HepG2 (cell line): ENCODE measurements around the gene CCDC148. TPM values are rescaled to one million over a fixed set of nuclear protein-coding genes. Genes with fewer than 3 reads are reported as not detected.

Experiments used
- ATAC-seq: fragments of 200-7000 bp; cut with Tn5 transposase; 3 replicates; pipeline ENCODE4 v1.9.1; 2020; ENCODE audit warnings: mild to moderate bottlenecking, moderate library complexity
- BruUV-seq: library from RNA; stranded (reverse); fragments of 400-500 nt; replicated peaks from 2 replicates; lab custom pipeline; 2021; lab: Mats Ljungman, UMichigan
- CTCF ChIA-PET: fragments of 300-600 bp; formaldehyde crosslinking; extraction: SDS; loops from one replicate; lab custom pipeline; 2021; ENCODE audit warnings: low total read pairs, inconsistent platforms, low intra/inter-chr PET ratio; lab: Yijun Ruan, JAX
- POLR2A ChIA-PET: fragments of 350-600 bp; sonication (Branson Sonifier 250); formaldehyde crosslinking; loops from one replicate; lab custom pipeline; 2020; ENCODE audit warnings: antibody characterized with exemption, inconsistent platforms; lab: Yijun Ruan, JAX
- DNase-seq: peaks from one replicate; pipeline ENCODE4 v3.0.0-alpha.2; 2015; ENCODE audit warnings: low spot score
- FAIRE-seq: peaks from 3 replicates; lab custom pipeline; 2011; peaks lifted over from hg19 to GRCh38; lab: Jason Lieb, UNC
- H2AFZ ChIP-seq: one replicate; pipeline ENCODE4 v1.6.1; 2011; ENCODE audit warnings: low read length, inconsistent platforms
- H3K27ac ChIP-seq: fragments of 300-600 bp; 3 replicates; pipeline ENCODE4 v1.8.0; 2011; ENCODE audit warnings: mixed run types, mild to moderate bottlenecking, mixed read lengths, low read length, inconsistent platforms; ENCODE audit not compliant: insufficient read depth; ENCODE audit errors: extremely low read length
- H3K27me3 ChIP-seq, 2 experiments: fragments of 200-600 bp in 1 of 2; 2 replicates in 1 of 2; 3 replicates in 1 of 2; pipeline versions ENCODE4 v1.6.0 to v1.8.0; 2011; ENCODE audit warnings: low read length in 2 of 2, mild to moderate bottlenecking in 2 of 2, moderate library complexity in 2 of 2, inconsistent platforms in 1 of 2; ENCODE audit not compliant: insufficient read depth in 2 of 2, control insufficient read depth in 1 of 2
- H3K36me3 ChIP-seq, 2 experiments: fragments of 200-600 bp in 1 of 2; replicated peaks in 1 of 2; 2 replicates in 1 of 2; 3 replicates in 1 of 2; pipeline versions ENCODE4 v1.5.1 to v1.8.0; 2011; ENCODE audit warnings: low read length in 2 of 2, inconsistent platforms in 1 of 2; ENCODE audit not compliant: insufficient read depth in 2 of 2, control insufficient read depth in 1 of 2
- H3K4me1 ChIP-seq: 2 replicates; pipeline ENCODE4 v1.5.1; 2012; ENCODE audit warnings: low read length, inconsistent platforms; ENCODE audit not compliant: insufficient read depth
- H3K4me2 ChIP-seq: 2 replicates; pipeline ENCODE4 v1.6.0; 2011; ENCODE audit warnings: low read depth, low read length, inconsistent platforms
- H3K4me3 ChIP-seq, 3 experiments: fragments of 200-600 bp in 1 of 3; sonication (generic), shearing (Covaris generic) in 1 of 3; replicated peaks in 1 of 3; 2 replicates each; pipeline ENCODE4 v1.5.1; 2011 to 2016; ENCODE audit warnings: low read length in 3 of 3, inconsistent platforms in 2 of 3, low read depth in 2 of 3, mild to moderate bottlenecking in 2 of 3, control low read depth in 1 of 3, mixed read lengths in 1 of 3; ENCODE audit not compliant: insufficient read depth in 1 of 3
- H3K79me2 ChIP-seq: one replicate; pipeline ENCODE4 v1.6.1; 2011; ENCODE audit warnings: low read length, inconsistent platforms; ENCODE audit not compliant: insufficient read depth
- H3K9ac ChIP-seq: 2 replicates; pipeline ENCODE4 v1.6.0; 2011; ENCODE audit warnings: mild to moderate bottlenecking, low read depth, low read length, inconsistent platforms; ENCODE audit not compliant: insufficient read depth
- H3K9me3 ChIP-seq: 2 replicates; pipeline ENCODE4 v1.5.1; 2012; ENCODE audit warnings: mild to moderate bottlenecking, low read length
- H4K20me1 ChIP-seq: 2 replicates; pipeline ENCODE4 v1.6.0; 2011; ENCODE audit warnings: inconsistent platforms, mild to moderate bottlenecking, low read length, moderate library complexity; ENCODE audit not compliant: insufficient read depth
- FOXK2 ChIP-seq: fragments of 450-650 bp; IDR thresholded peaks from 2 replicates; pipeline ENCODE4 v1.6.1; 2016
- HDAC1 ChIP-seq: sonication (generic); formaldehyde crosslinking; IDR thresholded peaks from 2 replicates; pipeline ENCODE4 v1.5.1; 2020; ENCODE audit warnings: mild to moderate bottlenecking, missing genetic modification reagents
- MAFF ChIP-seq: IDR thresholded peaks from 2 replicates; pipeline ENCODE4 v1.6.1; 2011; ENCODE audit warnings: low read depth, low read length, improper control_type of control experiment
- MAFK ChIP-seq, 2 experiments: IDR thresholded peaks in 1 of 2; conservative IDR thresholded peaks in 1 of 2; 2 replicates each; pipeline ENCODE4 v1.6.1; 2011; ENCODE audit warnings: improper control_type of control experiment in 2 of 2, low read length in 2 of 2
- PHF21A ChIP-seq: sonication (generic); formaldehyde crosslinking; IDR thresholded peaks from 2 replicates; pipeline ENCODE4 v1.5.0; 2020; ENCODE audit warnings: mild to moderate bottlenecking, missing genetic modification reagents
- RBM22 ChIP-seq: fragments of 200-400 bp; formaldehyde crosslinking; optimal IDR thresholded peaks from 2 replicates; pipeline ENCODE3; 2017; ENCODE audit warnings: mild to moderate bottlenecking, low read length, moderate library complexity
- TGIF2 ChIP-seq: IDR thresholded peaks from 2 replicates; pipeline ENCODE4 v1.6.1; 2016; ENCODE audit warnings: control low read depth, missing compliant biosample characterization
- ZC3H13 ChIP-seq: sonication (generic); formaldehyde crosslinking; IDR thresholded peaks from 2 replicates; pipeline ENCODE4 v1.8.1; 2023; ENCODE audit warnings: mild to moderate bottlenecking, missing genetic modification reagents, moderate library complexity
- ZMAT5 ChIP-seq: sonication (generic); formaldehyde crosslinking; IDR thresholded peaks from 2 replicates; pipeline ENCODE4 v1.5.0; 2020; ENCODE audit warnings: mild to moderate bottlenecking, low read depth, missing genetic modification reagents, borderline replicate concordance
- WGBS: methylation state at CpG from one replicate; pipeline ENCODE4 v1.1.6; 2017; ENCODE audit warnings: low lambda C conversion rate; 5-methylcytosine and 5-hydroxymethylcytosine counted together
- in situ Hi-C: cut with HindIII; loops from 2 replicates; pipeline ENCODE4 v1.10.0; 2017; ENCODE audit warnings: low pct_unique_long_range_greater_than_20kb; ENCODE audit not compliant: extremely low pct_ligation_motif_present
- intact Hi-C: fragments of 100-400 bp; cut with micrococcal nuclease; formaldehyde crosslinking; loops from one replicate; pipeline ENCODE4 v1.10.0; 2022; ENCODE audit not compliant: unreplicated experiment
- polyA plus RNA-seq, 8 experiments: library from polyadenylated mRNA; depleted of rRNA in 3 of 8; stranded (reverse) in 7 of 8; unstranded in 1 of 8; fragments of >200 nt; fragmentation: Illumina TruSeq in 4 of 8; extraction: Trizol in 4 of 8; gene quantifications; 2 replicates each; pipeline versions ENCODE4 v1.2.1 to v1.2.3, GENCODE V29; 2011 to 2016; ENCODE audit warnings: low read depth in 4 of 8, missing spikeins in 1 of 8, mixed read lengths in 1 of 8; ENCODE audit not compliant: insufficient read depth in 1 of 8
- total RNA-seq, 5 experiments: library from RNA; depleted of rRNA; stranded (reverse); fragments of >200 nt; fragmentation: Illumina TruSeq; extraction: Trizol; gene quantifications; 2 replicates each; pipeline ENCODE4 v1.2.3, GENCODE V29; 2016; ENCODE audit warnings: low read depth in 1 of 5

CCDC148 gene
- total and polyA plus RNA-seq, 2 of the 13 experiments (the other 11 are each of a cell fraction or from before 2014, with no cell fraction given): 0.30 to 0.49 TPM

DNA sequence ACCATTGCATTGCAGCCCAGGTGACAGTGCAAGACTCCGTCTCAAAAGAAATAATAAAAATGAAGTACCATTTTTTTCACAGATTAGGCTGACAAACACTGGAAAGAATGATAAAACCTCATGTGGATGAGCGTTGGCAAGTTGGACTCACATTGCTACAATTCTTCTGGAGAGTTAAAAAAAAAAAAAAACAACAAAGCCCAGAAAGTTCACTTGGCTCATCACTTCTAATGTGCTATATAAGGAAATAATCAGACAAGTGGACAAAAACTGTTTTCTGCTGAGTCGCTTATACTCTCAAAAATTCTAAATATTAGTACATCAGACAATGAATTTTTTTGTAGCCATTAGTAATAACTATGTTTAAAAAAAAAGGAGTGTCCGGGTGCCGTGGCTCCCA is 38.6 kb upstream of the CCDC148 start:
- in situ Hi-C loops: no loop called here
- intact Hi-C loops: loop anchor here (5.0 kb wide), 1 partner anchor 33 kb away; no protein-coding TSS in a partner anchor
- H3K4me2 ChIP-seq: no peak overlapping the region

DNA sequence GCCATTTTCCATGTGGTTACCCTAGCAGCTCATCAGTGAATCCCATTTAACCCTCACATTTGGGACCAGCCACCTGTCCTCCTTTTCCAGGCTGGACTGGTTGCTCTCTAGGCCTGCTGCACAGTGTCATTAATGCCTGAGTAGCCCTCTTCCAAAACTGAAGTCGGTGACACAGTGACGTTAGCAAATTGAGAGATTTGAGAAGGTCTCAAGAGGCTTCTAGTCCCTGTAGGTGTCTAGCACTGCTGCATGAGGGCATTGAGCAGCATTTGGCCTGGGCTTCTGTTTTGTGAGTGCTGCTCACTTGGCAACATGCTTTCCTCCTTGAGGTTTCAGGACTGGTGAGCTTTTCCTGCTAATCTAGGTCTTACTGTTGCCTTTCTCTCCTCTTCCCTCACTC is 36.9 kb upstream of the CCDC148 start:
- H3K27ac ChIP-seq: no peak overlapping the region
- no peaks in the 10 kb centered on the region for H3K27me3 ChIP-seq
- H4K20me1 ChIP-seq: peaks cover 47% of the 10 kb centered on the region
- H3K36me3 ChIP-seq: peaks cover 1 to 3% of the 10 kb centered on the region in 2 experiments; a peak in 3 of 5 replicates
- in situ Hi-C loops: no loop called here
- CTCF ChIA-PET: no interaction called here
- no peak overlapping the region for H3K4me3 ChIP-seq
- no peak overlapping the region for H3K4me2 ChIP-seq
- no peak overlapping the region for H2AFZ ChIP-seq
- intact Hi-C loops: no loop called here
- no peak for FAIRE-seq
- TF ChIP-seq PHF21A (CRISPR knock-in tag): no peak
- TF ChIP-seq ZMAT5 (CRISPR knock-in tag): no peak
- TF ChIP-seq RBM22: peak; percentile 68
- POLR2A ChIA-PET: no interaction called here
- WGBS: 100% methylated on average over 2 of the region's 2 CpGs
- H3K9ac ChIP-seq: no peak overlapping the region
- H3K4me1 ChIP-seq: peaks cover 27% of the 10 kb centered on the region
- ATAC-seq: no peak; the same call in 2 of the 3 replicates
- no TSS peak for BruUV-seq
- no peak for DNase-seq
- no peaks in the 10 kb centered on the region for H3K9me3 ChIP-seq
- peaks cover 94% of the 10 kb centered on the region for H3K79me2 ChIP-seq

More for the DNA sequence above, 38.6 kb upstream of the CCDC148 start:
- TF ChIP-seq ZC3H13 (no peak), TGIF2 (CRISPR knock-in tag) (no peak), FOXK2 (no peak), MAFK (conservative IDR thresholded peaks at IDR 0.05 in 1 of 2, IDR thresholded peaks at IDR 0.05 in 1 of 2; ENCODE audit: low read length in 2 of 2) (peak; percentile 50 to 72; a peak in 3 of 4 replicates), MAFF (peak; percentile 70), HDAC1 (CRISPR knock-in tag) (no peak)
- TF ChIP-seq, all 625 proteins: peak for 2
- H3K9me3 ChIP-seq: no peaks in the 10 kb centered on the region
- peaks cover 93% of the 10 kb centered on the region for H3K79me2 ChIP-seq
- CTCF ChIA-PET: no interaction called here
- no peak overlapping the region for H3K4me3 ChIP-seq
- no peak overlapping the region for H3K9ac ChIP-seq
- no TSS peak for BruUV-seq
- no peaks in the 10 kb centered on the region for H3K27me3 ChIP-seq
- DNase-seq (no peak), ATAC-seq (no peak), FAIRE-seq (no peak)
- peaks cover 30% of the 10 kb centered on the region for H3K4me1 ChIP-seq
- POLR2A ChIA-PET: interaction anchor here (2.9 kb wide), 1 partner anchor 37 kb away, joined by 12 read pairs; no protein-coding TSS in a partner anchor
- WGBS: 97% methylated on average over 5 of the region's 5 CpGs
- no peak overlapping the region for H3K27ac ChIP-seq
- no peak overlapping the region for H2AFZ ChIP-seq
- H4K20me1 ChIP-seq: peaks cover 51% of the 10 kb centered on the region
- peaks cover 1 to 3% of the 10 kb centered on the region in 2 experiments; a peak in 3 of 5 replicates for H3K36me3 ChIP-seq
